WERI-Rb-1 (cell line): ENCODE data around the gene SSR4.

ENCODE experiments used
- DNase-seq: peaks from one replicate; pipeline ENCODE4 v3.0.0-alpha.2; 2020
- H3K27ac ChIP-seq: fragments of 250-450 bp; sonication (Bioruptor Pico); 2 replicates; pipeline ENCODE4 v1.5.1; 2020; ENCODE audit warnings: mild to moderate bottlenecking, moderate library complexity
- H3K27me3 ChIP-seq: fragments of 250-450 bp; sonication (Bioruptor Pico); 2 replicates; pipeline ENCODE4 v1.5.1; 2021; ENCODE audit warnings: mild to moderate bottlenecking, low read depth, moderate library complexity; ENCODE audit not compliant: insufficient read depth, severe bottlenecking
- H3K36me3 ChIP-seq: fragments of 250-450 bp; sonication (Bioruptor Pico); 2 replicates; pipeline ENCODE4 v1.5.1; 2020; ENCODE audit warnings: mild to moderate bottlenecking, moderate library complexity
- H3K4me3 ChIP-seq: 2 replicates; pipeline ENCODE4 v1.5.1; 2011; ENCODE audit warnings: low read depth, mild to moderate bottlenecking, control low read depth, low read length
- H3K9me3 ChIP-seq: fragments of 250-450 bp; sonication (Bioruptor Pico); 2 replicates; pipeline ENCODE4 v1.5.1; 2021; ENCODE audit warnings: mild to moderate bottlenecking, moderate library complexity; ENCODE audit not compliant: severe bottlenecking
- CTCF ChIP-seq: IDR thresholded peaks from 2 replicates; pipeline ENCODE4 v1.5.1; 2011; ENCODE audit warnings: low read depth, mild to moderate bottlenecking, control low read depth, inconsistent platforms, low read length

SSR4 gene

GRCh38 chrX:153782871-153783270, 11.6 kb upstream of the SSR4 start:
- peaks cover 15% of the 10 kb centered on the region for H3K27me3 ChIP-seq
- no peak for TF ChIP-seq CTCF
- H3K9me3 ChIP-seq = no peaks in the 10 kb centered on the region

GRCh38 chrX:153783378-153784013, 11.0 kb upstream of the SSR4 start:
- Histone ChIP-seq H3K4me3 (no peak overlapping the region), H3K27ac (no peak overlapping the region), H3K9me3 (no peaks in the 10 kb centered on the region), H3K27me3 (peaks cover 14% of the 10 kb centered on the region), H3K36me3 (peaks cover 28% of the 10 kb centered on the region)
- no peak for DNase-seq
- no peak for TF ChIP-seq CTCF

More at GRCh38 chrX:153782871-153783270, 11.6 kb upstream of the SSR4 start:
- Histone ChIP-seq H3K27ac (no peak overlapping the region), H3K36me3 (peaks cover 22% of the 10 kb centered on the region), H3K4me3 (no peak overlapping the region)
- no peak for DNase-seq

GRCh38 chrX:153784325-153784967, 10.0 kb upstream of the SSR4 start:
- no peak overlapping the region for H3K4me3 ChIP-seq
- no peak for DNase-seq
- H3K36me3 ChIP-seq = peaks cover 37% of the 10 kb centered on the region
- H3K9me3 ChIP-seq = no peaks in the 10 kb centered on the region
- H3K27ac ChIP-seq = no peak overlapping the region
- peaks cover 13% of the 10 kb centered on the region for H3K27me3 ChIP-seq
- TF ChIP-seq CTCF = no peak

GRCh38 chrX:153786669-153787068, 7.8 kb upstream of the SSR4 start:
- Histone ChIP-seq H3K4me3 (no peak overlapping the region), H3K27me3 (peaks cover 13% of the 10 kb centered on the region), H3K27ac (no peak overlapping the region), H3K9me3 (no peaks in the 10 kb centered on the region), H3K36me3 (peaks cover 45% of the 10 kb centered on the region)
- TF ChIP-seq CTCF = no peak
- DNase-seq = no peak

GRCh38 chrX:153789654-153790053, 4.8 kb upstream of the SSR4 start:
- TF ChIP-seq CTCF = no peak
- no peak overlapping the region for H3K27ac ChIP-seq
- H3K36me3 ChIP-seq = peaks cover 60% of the 10 kb centered on the region

More at GRCh38 chrX:153789654-153790053, 4.8 kb upstream of the SSR4 start:
- Histone ChIP-seq H3K4me3 (no peak overlapping the region), H3K9me3 (no peaks in the 10 kb centered on the region), H3K27me3 (peaks cover 8% of the 10 kb centered on the region)
- no peak for DNase-seq
